Stimulated activated CD4-positive, alpha-beta T cell treated with anti-CD3 and anti-CD28 coated beads, Interleukin-12 subunit alpha, Interleukin-12 subunit beta, amount 100 ng/mL, for 48 hours (primary cell): ENCODE measurements around the gene SIGLEC1.

Experiments
- DNase-seq, 3 donors: peaks; one replicate each; pipeline ENCODE4 v3.0.0-alpha.2; 2020; ENCODE audit warnings: low read depth in 2 of 3, low spot score in 1 of 3

Gene SIGLEC1

DNA sequence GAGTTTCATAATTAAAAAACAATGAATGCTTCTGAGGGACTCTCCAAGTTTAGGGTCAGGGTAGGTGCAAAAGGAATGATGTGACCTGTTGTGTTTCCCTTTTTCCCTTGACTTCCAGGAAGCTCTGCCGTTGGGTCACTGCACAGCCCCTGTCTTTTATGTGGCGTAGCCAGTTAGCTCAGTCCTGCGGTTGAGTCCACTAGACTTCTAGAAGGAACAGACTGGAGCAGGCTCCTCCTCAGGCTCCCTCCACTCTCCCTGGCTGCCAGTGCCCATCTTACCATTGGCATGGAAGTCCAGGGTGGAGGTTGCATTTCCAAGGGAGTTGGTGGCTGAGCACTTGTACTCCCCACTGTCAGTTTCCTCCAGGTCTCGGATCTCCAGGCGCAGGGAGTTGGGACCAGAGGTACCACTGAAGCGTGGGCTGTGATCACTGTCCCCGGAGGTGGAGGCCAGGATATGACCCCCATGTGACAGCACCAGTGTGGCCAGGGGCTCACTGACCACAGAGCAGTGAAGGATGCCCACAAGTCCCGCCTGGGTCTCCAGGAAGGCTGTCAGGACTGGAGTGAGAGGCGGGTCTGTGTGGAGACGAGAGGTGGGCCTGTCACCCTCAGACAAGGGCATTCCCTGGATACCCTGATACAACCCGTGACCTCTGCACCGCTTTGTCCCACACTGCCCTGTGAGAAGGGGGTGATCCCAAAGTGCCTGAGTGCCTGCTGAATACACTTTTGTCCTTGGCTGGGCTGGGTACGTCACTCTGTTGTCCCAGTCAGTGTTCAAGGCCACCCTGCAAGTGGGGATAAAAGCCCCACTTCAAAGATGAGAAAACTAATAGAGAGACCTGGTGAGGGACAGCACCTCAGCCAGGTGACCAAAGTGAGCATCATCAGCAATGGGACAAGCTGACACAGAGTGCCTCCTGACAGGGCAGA lies 11.1 kb downstream of the SIGLEC1 start:
- no peak for DNase-seq

DNA sequence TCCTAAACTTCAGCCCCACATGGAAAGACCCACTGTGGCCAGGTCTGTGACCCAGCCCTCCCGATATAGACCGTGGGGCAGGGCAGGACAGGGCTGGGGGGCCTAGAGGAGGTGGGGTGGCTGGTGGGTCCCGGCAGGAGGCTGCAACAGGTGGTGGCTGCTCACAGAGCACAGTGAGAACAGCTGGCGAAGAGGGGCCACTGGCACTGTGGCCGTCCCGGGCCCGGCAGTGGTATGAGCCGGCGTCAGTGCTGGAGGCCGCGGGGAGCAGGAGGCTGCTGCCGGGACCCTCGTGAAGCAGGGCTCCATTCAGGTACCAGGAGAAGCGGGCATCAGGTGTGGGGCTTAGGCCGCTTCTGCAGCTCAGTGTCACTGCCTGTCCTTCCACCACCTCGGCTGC lies 13.4 kb downstream of the SIGLEC1 start:
- no peak for DNase-seq

DNA sequence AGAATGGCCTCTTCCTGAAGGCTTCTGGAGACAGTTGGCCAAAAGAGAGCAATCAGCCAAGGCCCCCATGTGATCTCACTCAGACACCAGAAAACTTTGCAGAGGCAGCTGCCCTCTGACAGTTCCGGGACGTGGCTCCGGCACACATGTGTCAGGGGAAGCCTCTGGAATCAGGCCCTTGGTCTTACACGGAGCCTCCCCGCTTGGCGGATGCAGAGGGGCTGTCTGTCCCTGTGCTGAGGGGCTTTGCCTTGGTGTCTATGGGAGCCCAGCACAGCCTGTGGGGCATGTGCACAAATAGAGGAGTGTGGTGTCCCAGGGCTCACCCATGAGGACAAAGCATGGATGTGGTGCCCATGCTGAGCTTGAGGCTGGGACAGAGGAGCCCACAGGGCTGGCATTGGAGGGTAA lies 13.8 kb downstream of the SIGLEC1 start:
- no peak for DNase-seq

DNA sequence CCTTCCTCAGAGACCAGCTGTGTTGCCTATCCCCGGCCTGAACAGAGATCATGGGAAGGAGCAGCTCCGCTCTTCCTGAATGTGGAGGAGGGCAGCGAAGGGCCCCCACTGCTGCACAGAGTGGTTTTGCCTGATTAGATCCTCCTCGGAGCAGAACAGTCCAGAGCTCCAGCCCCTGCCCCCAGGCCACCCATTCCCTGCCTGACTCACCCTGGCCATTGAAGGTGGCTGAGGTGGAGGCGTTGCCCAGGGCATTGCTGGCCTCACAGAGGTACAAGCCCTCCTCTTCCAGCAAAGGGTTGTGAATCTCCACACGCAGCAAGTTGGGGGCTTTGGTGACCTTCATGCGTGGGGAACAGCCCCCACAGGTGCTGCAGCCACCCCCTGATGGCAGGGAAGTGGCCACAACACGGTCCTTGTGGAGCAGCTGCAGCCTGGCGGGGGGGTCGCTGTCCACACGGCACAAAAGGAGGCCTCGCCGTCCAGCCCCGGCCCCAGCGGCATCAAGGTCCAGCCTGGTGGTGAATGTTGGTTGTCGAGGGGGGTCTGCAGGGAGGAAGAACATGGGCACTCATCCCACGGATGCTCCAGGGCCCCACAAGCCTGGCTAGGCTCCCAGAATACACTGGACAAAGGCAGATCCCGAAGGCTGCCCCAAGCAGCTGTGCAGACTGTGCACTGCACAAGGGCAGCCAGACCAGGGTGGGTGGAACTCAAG lies 14.7 kb downstream of the SIGLEC1 start:
- no peak for DNase-seq

DNA sequence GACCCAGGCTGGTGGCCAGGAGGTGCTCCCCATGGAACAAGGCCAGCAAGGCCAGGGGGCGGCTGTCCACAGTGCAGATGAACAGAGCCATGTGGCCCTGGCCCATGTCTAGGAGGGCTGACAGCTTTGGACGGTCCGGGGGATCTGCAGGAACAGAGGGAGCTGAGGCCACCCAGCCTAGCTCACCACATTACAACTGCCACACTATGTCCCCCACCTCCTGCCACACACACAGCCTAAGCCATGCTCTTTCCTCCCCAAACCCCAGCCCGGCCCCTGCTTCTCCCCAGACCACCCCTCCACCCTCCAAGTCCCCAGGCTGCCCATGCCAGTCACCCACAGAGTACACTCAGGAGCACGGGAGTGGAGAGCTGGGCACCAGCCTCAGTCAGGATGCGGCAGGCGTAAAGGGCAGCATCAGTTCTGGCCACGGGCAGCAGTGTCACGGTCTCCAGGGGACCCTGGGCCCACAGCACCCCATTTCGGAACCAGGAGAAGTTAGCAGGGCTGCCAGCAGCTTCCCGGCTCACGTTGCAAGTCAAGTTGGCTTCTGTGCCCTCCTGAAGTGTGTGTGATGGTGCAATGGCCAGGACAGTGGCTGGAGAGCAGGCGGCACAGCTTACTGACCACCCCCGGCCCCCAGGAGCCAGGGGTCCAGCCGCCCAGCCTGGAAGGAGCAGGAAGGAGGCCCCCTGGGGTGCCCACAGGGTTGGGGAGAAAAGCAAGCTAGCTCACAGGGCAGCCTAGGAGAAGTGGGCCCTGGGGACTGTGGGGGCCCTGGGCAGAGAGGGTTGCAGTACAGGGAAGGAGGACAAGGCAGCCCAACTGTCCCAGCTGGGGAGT lies 15.4 kb downstream of the SIGLEC1 start:
- no peak for DNase-seq

DNA sequence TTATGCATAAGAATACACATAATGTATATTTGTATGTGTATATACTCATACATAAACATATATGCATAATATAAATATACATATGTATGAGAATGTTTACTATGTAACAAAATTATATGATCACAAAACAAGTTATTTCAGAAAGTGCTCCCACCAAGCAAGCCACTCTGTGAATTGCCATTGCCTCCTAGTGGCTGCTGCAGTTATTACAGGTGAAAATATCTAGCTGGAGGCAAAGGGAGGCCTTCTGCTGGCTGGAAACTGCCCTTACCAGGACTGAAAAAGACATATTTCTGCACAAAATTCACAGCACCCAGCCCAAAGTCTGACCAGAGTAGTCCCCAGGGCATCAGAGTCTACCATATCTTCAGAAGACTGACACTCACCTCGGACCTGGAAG lies 16.2 kb downstream of the SIGLEC1 start:
- DNase-seq, result peak in 1 of 3 donors; percentile 22

DNA sequence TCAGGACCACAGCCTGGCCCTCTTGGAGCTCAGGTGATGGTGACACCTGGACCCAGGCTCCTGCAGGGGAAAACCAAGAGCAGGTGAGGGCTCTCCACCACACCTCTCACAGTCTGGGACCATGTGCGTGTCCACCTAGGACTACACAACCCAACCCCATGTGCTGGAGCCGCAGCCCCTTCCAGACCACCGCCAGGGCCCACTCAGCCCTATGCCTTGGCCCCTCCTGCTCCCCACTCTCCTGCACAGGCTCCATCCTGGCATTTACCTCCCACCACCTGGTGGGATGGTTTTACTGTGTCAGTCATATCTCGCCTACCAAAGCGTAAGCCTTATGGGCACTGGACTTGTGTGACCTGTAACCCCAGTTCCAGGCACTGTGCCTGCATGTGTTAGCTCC lies 17.5 kb downstream of the SIGLEC1 start:
- DNase-seq, result no peak

DNA sequence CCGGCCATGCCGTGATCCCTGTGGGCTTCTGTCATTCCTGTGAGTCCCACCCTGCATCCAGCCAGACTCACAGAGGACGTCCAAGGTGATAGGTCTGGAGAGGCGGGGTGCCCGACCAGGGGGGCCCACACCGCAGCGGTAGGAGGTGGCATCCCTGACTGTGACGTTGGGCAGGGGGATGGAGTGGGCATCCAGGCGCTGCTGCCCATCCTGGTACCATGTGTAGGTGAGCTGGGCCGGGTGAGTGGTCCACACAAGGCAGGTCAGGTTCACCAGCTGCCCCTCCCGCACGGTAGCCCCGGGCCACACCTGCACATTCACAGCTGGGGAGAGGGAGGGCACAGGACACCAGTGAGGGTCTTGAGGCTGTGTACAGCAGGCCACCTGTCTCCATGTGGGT lies 19.0 kb downstream of the SIGLEC1 start:
- DNase-seq, result no peak

DNA sequence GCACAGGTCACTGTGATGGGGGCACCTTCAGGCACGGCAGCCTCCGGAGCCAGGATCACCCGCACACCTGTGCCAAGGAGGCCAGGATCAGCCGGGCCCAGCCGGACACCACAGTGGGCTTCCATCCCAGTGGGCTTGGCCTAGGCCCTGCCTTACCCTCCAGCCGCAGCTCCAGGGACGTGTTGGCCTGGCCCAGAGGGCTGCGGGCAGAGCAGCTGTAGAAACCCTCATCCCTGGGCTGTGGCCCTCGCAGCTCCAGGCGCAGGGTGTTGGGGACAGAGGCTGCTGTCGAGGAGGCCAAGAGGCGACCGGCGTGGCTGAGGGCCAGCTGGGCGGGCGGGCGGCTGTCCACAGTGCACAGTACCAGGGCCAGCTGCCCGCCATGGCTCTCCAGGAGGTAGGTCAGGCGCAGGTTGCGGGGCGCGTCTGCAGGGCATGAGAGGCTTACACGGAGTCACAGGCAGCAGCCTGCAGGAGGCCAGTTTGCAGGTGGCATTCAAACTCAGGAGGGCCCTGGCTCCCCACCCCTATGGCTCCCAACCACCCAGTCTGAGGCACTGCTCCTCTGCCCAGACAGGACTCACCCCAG lies 19.6 kb downstream of the SIGLEC1 start:
- no peak for DNase-seq

DNA sequence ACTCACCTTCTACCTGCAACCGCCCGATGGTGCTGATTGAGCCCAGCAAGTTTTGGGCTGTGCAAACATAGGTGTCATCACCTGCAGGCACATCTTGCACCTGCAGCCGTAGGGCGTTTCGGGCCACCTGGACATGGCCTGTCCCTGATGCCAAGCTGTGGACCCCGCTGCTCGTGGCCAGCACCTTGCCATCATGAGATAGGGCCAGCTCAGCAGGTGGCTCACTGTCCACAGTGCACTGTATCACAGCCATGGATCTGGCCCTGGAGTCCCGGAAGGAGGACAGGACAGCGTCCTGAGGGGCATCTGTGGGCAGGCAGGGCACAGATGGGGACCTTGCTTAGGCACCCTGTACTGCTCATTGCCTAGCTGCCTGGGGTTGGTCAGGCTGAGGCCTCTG lies 20.5 kb downstream of the SIGLEC1 start:
- no peak for DNase-seq

DNA sequence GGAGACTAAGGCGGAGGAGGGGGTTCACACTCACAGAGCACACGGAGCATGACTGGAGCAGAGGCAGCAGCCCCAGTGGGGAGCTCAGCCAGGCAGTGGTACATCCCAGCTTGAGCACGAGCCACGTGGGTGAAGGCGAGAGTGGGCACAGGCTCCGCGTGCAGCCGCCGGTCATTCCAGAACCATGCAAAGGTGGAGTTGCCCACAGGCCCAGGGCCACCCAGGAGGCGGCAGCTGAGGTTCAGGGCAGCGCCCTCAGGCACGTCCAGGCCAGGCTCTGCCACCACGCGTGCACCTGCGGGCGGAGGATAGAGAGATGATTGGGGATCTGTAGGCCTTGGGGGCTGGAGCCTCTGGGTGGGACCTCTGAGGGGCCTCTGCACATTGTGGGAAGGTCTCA lies 21.1 kb downstream of the SIGLEC1 start:
- no peak for DNase-seq

DNA sequence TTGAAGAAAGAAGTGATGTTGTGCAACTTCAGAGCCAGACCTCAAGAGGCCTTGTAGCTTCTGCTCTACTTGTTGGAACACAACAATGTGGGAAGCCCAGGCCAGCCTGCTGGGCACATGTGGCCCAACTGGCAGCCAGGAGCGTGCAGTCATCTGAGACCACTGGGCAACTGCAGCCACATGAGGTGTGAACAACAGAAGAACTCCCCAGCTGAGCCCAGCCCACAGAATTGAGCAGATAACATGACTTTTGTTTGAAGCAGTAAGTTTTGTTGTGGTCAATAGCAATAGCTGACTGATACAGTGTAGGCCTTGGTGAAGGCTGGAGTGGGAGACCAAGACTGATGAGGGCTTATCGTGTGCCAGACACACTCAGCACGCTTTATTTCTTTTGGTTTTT lies 22.0 kb downstream of the SIGLEC1 start:
- no peak for DNase-seq

DNA sequence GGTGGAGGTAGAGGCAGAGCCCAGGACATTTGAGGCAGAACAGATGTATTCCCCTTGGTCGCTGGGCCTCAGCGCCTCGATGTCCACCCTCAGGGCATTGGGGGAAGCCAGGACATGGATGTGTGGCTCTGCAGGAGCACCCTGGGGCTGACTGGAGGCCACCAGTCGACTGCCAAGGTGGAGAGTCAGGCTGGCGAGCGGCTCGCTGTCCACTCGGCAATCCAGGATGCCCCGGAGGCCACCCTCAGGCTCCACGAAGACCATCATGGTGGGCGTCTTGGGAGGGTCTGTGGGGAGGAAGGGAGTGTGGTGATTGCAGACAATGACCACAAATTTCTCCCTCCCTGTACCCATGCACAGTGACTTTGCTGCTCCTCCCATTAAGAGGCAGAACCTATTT lies 22.4 kb downstream of the SIGLEC1 start:
- DNase-seq, result no peak

DNA sequence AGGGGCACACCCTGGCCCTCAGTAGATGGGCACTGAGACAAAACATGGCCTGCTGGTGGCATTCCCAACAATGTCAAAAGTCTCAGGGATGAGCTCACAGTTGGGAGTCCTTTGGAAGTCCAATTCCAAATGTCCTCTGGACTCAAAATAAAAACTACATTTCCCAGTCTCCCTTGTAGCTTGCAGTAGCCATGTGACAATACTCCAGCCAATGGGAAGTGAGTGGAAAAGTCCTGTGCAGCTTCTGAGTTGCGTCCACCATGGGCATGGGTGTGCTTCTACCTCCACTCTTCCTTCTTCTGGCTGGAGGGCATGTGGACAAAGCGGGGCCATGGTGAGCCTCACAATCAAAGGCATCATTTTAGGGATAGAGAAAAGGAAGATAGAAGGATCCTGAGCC lies 24.7 kb downstream of the SIGLEC1 start:
- no peak for DNase-seq

DNA sequence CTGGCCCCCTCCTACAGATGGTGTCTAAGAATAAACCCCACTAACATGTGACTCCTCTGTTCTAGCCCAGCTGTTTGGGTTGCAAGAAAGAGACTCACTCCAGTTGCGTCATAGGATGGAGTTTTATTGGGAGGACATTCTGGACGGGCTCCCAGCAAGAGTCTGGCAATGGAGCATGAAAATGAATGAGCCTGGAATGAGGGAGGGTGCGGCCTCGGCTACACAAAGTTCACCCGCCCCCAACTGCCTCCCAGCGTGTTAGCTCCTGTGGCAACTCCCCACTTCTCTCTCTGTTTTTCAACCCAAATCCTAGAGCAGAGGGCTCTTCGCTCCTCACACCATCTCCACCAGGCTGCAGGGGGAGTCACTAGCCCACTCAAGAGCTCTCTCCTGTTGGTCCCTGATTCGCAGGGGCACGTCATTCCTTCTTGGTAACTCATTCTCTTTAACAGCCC lies 25.5 kb downstream of the SIGLEC1 start:
- DNase-seq, result no peak

DNA sequence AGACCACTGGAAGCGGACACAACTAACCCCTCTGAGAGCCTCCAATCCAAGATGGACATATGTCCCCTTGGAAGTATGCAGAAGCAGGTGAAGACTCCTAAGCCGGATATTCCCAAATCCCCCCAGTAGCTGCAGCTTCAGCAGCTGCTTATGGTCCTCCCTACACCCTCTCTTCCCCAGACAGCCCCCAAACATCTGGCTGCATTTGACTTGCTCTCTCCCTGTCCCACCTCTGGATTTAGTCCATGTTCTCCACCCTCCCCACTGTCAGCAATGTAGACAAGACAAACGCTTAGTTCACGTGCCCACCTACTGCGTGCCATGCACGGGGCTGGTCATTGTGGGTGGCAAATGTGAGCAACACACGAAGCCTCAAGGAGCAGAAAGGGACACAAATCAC lies 26.0 kb downstream of the SIGLEC1 start:
- DNase-seq, result no peak

DNA sequence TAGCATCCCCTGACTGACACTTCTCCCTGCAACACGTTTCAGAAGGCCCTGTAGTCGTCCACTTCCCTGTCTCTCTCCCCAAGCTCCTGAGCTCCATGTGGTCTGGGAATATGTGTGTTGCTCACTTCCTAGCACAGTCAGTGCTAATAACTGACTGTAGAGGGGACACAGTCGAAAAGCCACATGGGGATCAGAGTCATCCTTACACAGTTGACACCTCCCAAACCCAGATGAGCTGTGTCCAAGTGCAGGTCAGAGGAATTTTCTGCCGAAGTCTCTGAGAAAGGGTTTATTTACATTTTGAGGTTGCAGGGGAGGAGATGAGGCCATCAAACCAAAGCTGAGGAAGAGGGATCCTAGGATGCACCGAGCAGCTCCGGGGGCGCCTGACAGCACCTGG lies 27.1 kb downstream of the SIGLEC1 start:
- DNase-seq, result no peak

DNA sequence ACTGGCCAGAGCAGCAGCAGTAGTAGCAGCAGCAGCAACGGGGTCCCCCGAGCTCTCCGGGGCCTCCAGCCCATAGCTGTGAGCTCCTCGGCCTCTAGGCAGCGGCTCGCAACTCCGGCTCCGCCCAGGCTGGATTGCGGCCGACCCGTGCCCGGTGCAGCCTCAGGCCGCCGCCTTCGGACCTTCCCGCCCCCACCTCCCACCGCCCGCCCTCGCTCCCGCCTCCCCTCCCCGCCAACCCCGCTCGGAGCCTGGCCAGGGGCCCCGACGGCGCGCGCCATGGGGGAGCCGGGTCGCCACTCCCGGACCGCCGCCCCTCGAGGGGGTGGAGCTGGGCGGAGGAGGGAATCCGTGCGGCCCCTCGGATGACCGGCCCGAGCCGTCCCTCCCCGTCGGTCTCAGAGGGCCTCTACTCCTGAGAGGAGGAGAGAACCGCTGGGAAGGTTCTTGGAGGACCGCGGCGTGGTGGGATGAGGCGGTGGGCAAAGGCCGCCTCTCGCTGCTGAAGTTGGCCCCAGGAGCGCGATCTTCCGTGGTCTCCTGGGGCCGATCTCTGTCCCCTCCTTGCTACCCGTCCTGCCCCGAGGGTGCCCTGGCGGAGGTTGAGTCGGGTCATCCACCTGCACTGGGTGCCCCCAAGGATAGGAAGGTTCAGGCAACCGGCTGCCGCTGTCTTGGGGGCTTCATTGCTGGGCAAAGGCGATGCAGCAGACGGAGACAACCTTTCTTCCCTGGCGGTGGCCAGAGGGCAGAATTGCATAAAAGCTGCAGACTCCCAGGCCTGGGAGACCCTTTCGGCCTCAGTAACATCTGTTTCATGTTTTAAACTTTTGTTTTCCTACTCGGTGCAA lies 30.2 kb downstream of the SIGLEC1 start, which contains the start of gene ADAM33:
ADAM33 (minus strand) TSS at position 80 of the 851 bp plus-strand sequence; CDS start at position 74, 6 bp downstream.
- DNase-seq, result no peak

DNA sequence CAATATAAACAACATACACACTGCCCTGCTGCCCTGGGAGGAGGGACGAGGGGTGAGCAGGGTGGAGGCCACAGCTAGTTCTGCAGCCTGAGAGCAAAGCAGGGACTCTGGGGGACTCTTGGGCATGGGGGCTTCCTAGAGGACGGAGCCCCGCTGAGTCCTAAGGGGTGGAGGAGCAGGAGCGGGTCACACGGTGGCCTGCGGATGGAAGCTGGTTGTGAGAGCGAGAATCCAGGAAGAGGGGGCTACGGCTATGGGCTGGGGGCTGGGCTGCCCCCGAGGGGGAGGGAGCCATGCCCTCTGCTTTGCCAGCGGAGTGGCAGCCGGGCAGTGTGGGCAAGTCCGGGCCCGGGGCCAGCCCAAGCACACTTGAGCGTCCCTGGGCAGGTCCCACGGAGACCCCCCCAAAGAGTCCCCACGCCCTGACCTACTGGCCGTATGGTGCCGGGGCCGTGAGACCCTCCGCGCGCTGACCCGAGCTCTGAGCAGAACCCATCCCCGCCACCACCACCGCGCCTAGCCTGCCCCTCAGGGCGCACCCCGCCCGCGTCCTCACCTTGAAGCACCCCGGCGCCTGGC lies 31.0 kb downstream of the SIGLEC1 start:
- DNase-seq, result no peak
